ENCODE results near the gene ZBTB40.

GRCh38 chr1:22550021-22550420, 98.4 kb downstream of the ZBTB40 start:
- TF ChIP-seq ZNF138 (CRISPR knock-in tag; conservative IDR thresholded peaks at IDR 0.05) (no peak), ELF4 (CRISPR knock-in tag; IDR thresholded peaks at IDR 0.05; ENCODE audit: low read depth) (no peak), ESRRA (CRISPR knock-in tag; IDR thresholded peaks at IDR 0.05; ENCODE audit: borderline replicate concordance) (no peak), JUN (CRISPR knock-in tag; IDR thresholded peaks at IDR 0.05) (no peak), FOXJ3 (CRISPR knock-in tag; IDR thresholded peaks at IDR 0.05; ENCODE audit: borderline replicate concordance) (no peak), USF2 (CRISPR knock-in tag; IDR thresholded peaks at IDR 0.05) (no peak), NR3C1 (CRISPR knock-in tag; conservative IDR thresholded peaks at IDR 0.05; ENCODE audit: low read depth) (no peak), NR2C2 (CRISPR knock-in tag; IDR thresholded peaks at IDR 0.05) (no peak)
- TF ChIP-seq, protein P1, sequence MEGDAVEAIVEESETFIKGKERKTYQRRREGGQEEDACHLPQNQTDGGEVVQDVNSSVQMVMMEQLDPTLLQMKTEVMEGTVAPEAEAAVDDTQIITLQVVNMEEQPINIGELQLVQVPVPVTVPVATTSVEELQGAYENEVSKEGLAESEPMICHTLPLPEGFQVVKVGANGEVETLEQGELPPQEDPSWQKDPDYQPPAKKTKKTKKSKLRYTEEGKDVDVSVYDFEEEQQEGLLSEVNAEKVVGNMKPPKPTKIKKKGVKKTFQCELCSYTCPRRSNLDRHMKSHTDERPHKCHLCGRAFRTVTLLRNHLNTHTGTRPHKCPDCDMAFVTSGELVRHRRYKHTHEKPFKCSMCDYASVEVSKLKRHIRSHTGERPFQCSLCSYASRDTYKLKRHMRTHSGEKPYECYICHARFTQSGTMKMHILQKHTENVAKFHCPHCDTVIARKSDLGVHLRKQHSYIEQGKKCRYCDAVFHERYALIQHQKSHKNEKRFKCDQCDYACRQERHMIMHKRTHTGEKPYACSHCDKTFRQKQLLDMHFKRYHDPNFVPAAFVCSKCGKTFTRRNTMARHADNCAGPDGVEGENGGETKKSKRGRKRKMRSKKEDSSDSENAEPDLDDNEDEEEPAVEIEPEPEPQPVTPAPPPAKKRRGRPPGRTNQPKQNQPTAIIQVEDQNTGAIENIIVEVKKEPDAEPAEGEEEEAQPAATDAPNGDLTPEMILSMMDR (IDR thresholded peaks at IDR 0.05), result no peak
